HG03045 (cell line): ENCODE results near the gene CDK10.

Experiments
- ATAC-seq: cut with Tn5 transposase; IDR thresholded peaks from one replicate; pipeline ENCODE4 v1.9.1; 2021; ENCODE audit warnings: mild to moderate bottlenecking, moderate library complexity; ENCODE audit not compliant: unreplicated experiment

CDK10 gene

DNA sequence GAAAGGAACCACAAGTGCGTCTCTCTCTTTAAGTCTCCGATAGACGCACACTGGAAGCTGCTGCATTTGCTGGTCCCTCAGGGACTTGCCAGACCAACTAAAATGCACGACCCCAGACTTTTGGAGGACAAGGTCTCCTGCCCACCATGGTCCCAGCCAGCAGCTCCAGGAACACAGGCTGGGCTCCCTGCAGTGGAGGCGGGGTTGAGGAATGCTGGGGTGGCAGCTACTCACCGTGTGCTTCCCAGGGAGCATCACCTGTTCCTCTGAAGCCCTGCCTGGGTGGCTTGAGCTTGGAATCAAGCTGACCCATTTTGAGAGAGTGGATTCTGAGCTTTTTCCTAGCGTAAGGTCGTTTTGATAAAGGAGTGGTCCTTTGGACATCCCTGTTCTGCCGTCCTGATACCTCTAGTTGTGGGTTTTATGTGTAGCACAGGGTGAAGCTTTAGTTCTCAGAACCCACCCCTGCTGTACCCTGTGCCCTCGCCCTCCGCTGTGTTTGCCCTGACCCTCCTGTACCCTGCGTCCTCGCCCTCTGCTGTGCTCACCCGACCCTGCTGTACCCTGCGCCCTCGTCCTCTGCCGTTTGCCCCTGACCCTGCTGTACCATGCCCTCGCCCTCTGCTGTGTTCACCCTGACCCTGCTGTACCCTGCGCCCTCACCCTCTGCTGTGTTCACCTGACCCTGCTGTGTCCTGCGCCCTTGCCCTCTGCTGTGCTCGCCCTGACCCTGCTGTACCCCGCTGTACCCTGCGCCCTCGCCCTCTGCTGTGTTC lies 45.8 kb downstream of the CDK10 start:
- ATAC-seq: no peak

DNA sequence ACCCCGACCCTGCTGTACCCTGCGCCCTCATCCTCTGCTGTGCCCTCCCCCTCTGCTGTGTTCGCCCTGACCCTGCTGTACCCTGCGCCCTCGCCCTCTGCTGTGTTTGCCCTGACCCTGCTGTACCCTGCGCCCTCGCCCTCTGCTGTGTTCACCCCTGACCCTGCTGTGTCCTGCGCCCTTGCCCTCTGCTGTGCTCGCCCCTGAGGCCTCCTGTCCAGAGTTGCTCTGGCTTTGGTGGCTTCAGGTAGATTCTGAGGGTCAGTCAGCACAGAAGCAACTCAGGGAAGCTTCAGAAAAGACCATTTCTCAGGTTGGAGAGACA lies 46.4 kb downstream of the CDK10 start:
- ATAC-seq: no peak

GRCh38 chr16:89733322-89733721 lies 46.8 kb downstream of the CDK10 start:
- ATAC-seq: no peak

DNA sequence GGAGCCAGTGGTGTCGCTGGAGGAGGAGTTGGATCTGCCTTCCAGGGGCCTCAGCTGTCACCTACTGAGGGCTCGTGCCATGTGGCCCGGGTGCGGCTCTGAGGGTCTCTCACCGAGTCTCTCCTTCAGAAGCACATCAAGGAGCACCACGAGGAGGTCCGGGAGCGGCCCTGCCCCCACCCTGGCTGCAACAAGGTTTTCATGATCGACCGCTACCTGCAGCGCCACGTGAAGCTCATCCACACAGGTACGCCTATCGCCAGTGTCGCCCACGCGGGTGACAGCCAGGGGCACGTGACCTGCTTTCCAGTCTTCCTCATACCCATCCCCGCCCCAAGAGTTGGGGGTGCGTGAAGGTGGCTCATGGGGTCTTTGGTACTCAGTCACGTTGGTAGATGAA lies 47.3 kb downstream of the CDK10 start:
- no peak for ATAC-seq

DNA sequence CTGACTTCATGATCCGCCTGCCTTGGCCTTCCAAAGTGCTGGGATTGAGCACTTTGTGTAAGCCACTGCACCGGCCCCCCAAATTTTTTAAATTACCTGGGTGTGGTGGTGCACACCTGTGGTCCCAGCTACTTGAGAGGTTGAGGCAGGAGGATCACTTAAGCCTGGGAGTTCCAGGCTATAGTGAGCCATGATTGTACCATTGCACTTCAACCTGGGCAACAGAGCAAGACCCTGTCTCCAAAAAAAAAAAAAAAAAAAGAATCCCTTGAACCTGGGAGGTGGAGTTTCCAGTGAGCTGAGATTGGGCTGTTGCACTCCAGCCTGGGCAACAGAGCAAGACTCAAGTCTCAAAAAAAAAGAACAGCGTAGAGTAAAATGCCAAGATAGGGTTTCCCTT lies 50.1 kb downstream of the CDK10 start:
- ATAC-seq: no peak

GRCh38 chr16:89737341-89738071 lies 51.0 kb downstream of the CDK10 start:
- no peak for ATAC-seq

- ATAC-seq: no peak
These were observed 51.5 kb downstream of the CDK10 start for GRCh38 chr16:89738072-89738377.

DNA sequence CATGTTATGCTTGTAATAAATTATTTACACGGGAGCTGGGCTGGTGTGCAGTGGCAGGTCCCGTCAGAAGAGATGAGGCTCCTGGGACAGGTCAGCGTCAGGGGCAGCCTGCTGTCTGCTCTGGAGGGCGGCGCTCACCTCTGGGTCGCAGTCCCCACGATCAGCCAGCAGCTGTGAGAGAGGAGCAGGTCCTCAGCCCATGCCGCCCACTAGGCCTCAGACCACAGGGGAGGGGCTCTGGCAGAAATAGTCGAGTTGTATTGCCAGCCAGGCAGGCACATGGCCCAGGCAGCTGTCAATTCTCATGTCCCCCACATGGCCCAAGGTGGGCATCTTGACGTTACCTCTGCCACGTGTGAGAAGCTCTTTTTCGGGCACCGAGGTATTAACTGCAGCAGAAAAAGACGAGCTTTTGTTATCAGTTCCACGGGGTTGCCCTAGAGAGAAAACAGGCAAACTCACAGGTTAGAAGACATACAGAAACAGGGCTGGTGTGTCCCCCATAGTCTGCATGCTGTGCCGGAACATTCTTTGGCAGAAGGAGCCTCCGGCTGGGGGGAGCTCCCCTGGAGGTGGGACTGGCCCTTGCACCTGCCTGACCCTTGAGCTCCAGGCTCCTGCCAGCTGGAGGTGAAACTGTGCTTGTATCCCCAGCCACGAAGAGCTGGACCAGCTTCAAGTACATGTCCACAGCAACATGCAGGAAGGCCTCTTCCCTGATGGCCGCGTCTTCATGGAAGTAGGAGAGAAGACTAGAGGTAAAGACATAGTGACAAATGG lies 52.2 kb downstream of the CDK10 start:
- no peak for ATAC-seq

- ATAC-seq: no peak
These were observed 52.9 kb downstream of the CDK10 start for GRCh38 chr16:89739383-89739782.

- no peak for ATAC-seq
These were observed 55.0 kb downstream of the CDK10 start for GRCh38 chr16:89741342-89742014.

DNA sequence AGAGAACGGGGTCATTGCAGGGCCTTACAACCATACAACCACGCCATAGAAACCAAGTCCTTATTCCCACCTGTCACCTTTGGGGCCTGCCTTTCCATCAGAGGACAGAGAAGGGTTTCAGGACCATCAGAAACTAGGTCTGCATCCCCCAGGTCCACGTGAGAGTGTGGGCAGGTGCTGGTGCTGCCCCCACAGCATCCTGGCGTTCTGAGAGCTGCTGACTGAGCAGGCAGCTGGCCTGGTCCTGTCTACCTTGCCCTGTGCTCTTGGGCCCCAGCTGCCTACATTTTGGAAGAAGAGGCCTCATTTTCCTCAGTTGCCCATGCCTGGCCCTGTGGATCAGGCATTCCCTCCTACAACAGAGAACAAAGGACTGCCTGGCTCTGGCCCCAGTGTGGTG lies 56.5 kb downstream of the CDK10 start:
- no peak for ATAC-seq

- ATAC-seq: no peak
These were observed 58.3 kb downstream of the CDK10 start for GRCh38 chr16:89744813-89745212.
